ENCODE data around the gene REEP2.
"Not testable (repeated sequence)": the region's sequence is repeated elsewhere in the genome, so short reads cannot be mapped to it uniquely, and the experiment has no call there.

The REEP2 gene, protein sequence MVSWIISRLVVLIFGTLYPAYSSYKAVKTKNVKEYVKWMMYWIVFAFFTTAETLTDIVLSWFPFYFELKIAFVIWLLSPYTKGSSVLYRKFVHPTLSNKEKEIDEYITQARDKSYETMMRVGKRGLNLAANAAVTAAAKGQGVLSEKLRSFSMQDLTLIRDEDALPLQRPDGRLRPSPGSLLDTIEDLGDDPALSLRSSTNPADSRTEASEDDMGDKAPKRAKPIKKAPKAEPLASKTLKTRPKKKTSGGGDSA

DNA sequence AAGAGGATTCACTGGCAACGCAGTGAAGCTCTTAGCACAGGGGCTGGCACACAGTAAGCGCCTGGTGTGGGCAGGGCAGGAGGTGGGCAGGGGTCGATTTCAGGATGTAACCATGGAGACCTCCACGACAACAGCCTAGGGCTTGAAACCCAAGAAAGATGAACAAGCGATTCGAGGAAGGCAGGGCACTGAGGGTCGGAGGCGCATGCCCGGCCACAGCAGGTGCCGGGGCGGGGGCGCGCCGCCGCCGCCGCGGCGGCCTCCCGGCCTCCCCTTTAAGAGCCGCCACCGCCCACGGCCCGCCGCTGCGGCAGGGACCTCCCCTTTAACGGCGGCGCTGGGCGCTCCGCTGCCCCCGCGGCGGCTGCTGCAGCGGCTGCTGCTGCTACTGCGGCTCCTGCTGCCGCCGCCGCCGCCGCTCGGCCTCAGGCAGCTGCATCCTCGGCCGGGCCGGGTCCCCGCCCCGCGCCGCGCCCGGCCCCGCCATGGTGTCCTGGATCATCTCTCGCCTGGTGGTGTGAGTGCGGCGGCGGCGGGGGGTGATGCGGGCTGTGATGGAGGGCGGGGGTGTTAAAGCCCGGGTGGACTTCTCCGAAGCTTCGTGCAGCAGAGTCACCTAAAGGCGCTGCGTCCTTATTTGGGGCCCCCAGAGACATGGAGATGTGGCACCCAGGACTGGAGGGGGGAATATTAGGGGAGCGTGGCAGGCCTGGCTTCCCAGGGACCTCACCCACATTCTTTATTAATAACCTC, at the start of gene REEP2:
REEP2 (plus strand) TSS at position 334 of the 753 bp plus-strand sequence; CDS start at position 486, 152 bp downstream.
- FAIRE-seq = no peak

DNA sequence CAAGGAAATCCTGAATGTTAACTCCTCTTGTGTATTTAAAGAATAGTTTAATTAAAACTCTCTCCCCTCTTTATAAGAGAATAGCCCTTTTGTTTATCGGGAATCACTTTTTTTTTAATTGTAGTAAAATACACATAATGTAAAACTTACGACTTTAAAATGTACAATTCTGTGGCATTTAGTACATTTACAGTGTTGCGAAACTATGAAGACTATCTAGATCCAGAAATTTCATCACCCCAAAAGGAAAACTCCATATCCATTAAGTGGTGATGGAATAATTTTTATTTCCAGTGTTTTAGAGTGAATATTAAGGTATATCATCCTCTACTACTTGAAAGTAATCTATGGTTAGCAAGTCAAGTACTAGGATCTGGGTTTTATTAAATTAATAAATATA, 49.5 kb upstream of the REEP2 start:
- FAIRE-seq = peak; percentile 6

DNA sequence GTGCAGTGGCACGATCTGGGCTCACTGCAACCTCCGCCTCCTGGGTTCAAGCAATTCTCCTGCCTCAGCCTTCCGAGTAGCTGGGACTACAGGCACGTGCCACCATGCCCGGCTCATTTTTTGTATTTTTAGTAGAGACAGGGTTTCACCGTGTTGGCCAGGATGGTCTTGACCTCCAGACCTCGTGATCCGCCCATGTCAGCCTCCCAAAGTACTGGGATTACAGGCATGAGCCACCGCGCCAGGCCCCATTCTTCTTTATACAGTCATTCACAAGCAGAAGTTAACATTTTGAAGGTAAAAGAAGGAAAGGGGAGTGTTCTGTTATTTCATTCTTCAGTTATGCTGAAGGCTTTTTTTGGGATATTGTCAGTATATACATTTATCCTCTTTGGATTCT, 48.9 kb upstream of the REEP2 start:
- FAIRE-seq = not testable (repeated sequence)

DNA sequence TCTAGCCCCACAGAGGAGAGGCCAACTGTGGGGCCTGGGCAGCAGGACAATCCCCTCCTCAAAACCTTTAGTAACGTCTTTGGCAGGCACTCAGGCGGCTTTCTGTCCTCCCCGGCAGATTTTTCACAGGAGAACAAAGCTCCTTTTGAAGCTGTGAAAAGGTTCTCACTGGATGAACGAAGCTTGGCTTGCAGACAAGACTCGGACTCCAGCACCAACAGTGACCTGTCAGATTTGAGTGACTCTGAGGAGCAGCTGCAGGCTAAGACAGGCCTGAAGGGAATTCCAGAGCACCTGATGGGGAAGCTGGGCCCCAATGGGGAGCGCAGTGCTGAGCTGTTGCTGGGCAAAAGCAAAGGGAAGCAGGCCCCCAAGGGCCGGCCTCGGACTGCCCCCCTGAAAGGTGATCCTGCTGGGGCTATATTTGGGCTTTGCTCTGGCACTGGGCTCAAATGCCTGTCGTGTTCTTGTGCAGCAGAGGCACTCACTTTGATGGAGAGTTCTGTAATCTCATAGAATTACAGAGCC, 46.9 kb upstream of the REEP2 start:
- no peak for FAIRE-seq

DNA sequence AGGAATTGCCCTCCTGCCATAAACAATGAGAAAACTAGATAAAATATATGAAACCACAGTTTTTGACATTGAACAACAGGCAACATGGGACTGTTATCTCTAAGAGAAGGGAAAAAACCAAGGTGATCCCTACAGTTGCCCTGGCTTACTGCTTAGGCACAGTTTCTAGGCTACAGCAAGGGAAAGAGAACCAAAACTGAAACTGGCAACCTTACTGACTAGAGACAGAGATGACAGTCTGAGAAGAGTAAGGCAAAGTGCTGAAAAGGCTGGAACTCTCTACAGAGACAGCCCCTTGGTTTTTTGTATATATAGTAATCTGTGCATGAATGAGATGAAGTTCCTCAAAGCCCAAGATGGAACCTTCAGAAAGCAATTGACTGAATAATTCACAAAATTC, 36.2 kb upstream of the REEP2 start:
- no peak for FAIRE-seq

DNA sequence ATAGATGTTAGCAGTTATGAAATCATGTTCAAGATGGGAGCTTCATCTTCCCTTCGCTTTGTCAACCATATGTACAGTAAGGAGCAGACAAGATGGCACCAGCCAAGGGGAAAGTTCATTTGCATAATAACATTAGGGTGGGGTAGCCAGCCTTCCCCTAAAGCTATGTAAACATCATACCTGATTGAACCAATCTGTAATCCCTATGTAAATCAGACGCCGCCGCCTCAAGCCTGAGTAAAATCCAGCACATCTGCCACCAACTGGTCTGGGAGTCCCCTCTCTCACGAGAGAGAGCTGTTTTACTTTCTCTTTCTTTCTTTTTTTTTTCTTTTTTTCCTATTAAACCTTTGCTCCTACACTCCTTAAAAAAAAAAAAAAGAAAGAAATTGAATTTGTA, 30.8 kb upstream of the REEP2 start:
- no peak for FAIRE-seq

DNA sequence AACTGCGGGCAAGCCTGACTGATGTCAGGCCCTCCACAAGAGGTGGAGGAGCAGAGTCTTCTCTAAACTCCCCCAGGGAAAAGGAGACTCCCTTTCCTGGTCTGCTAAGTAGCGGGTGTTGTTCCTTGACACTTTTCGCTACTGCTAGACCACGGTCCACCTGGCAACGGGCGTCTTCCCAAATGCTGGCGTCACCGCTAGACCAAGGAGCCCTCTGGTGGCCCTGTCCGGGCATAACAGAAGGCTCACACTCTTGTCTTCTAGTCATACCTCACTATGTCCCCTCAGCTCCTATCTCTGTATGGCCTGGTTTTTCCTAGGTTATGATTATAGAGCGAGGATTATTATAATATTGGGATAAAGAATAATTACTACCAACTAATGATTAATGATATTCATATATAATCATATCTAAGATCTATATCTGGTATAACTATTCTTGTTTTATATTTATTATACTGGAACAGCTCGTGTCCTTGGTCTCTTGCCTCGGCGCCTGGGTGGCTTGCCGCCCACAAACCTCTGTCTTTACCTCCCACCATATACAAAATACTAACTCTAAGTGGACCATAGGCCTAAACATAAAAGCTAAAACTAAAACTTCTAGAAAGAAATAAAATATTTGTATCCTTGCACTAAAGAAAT, 27.7 kb upstream of the REEP2 start:
- not testable (repeated sequence) for FAIRE-seq

DNA sequence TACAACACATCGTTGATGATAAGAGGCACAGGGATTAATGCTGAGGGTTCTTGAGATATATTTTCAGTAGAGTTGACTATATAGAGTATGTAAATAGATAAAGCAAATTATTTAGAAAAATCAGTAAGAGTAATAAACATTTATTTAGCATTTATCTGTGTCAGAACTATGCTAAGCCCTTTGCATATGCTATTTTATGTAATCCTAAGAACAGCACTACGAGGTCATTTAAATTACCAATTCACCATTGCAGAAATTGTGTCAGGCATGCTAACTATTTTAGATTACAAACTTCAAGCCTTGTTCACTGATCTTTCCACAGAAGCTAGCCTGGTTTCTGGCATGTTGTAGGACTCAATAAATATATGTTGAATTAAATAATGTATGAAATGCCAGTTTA, 20.4 kb upstream of the REEP2 start:
- no peak for FAIRE-seq

DNA sequence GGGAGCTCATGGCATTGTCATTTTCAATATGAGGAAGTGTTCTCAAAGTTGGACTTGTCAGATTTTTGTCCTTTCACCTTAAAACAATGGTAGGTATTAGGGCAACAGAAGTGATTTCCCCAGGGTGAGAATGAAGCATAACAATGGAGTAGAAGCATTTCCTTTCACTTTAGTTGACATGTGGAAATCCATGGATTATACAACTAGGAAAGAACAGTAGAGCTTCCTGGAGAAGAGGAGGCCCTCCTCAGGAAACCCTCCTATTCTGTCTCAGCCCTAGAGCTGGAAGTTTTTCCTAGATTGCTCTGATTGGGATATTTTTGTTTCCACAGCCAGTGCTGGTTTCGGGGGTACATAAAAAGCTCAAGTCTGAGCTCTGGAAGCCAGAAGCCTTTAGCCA, 13.8 kb upstream of the REEP2 start:
- no peak for FAIRE-seq

DNA sequence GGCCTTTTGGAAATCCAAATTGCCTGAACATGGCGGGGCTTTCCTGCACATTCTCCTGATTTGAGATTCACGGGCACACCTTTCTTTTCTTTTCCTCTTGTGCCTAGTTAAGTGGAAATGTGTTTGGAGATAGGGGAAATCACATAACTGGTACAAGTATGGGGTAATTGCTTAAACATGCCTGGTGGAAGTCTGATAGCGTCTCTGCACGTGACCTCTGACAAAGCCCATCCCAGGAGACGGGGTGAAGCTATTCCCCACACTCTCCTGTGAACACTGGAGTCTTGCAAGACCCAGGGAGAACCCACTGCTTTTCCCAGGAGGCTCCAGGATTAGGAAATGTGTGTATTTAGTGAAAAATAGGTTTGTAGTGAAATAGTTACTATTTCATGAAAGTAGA, 2.9 kb upstream of the REEP2 start:
- FAIRE-seq = no peak

DNA sequence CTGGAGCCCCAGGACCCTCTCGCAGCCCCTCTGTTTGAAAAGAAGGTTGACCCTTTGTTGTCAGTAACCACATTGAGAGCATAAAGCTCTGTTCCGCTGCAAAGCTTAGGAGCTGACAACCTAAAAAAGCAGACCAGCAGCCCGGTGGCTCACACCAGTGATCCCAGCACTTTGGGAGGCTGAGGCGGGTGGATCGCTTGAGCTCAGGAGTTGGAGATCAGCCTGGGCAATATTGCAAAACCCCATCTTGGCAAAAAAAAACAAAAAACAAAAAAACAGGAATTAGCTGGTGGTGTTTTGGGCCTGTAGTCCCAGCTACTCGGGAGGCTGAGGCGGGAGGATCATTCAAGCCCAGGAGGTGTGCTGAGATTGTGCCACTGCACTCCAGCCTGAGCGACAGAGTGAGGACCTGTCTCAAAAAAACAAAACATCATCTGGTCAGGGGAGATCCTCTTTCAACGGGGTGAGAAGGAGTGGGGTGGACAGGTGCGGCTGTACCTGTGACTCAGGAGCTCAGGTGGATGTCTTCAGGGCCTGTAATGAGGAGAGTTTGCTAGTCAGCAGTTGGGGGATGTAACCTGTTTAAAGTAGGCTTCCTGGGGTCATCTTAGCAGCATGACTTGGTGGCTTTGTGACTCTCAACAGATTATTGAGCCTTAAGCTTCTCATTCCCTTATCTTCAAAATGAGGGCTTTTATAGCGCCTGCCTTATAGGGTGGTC, 694 bp upstream of the REEP2 start:
- no peak for FAIRE-seq

DNA sequence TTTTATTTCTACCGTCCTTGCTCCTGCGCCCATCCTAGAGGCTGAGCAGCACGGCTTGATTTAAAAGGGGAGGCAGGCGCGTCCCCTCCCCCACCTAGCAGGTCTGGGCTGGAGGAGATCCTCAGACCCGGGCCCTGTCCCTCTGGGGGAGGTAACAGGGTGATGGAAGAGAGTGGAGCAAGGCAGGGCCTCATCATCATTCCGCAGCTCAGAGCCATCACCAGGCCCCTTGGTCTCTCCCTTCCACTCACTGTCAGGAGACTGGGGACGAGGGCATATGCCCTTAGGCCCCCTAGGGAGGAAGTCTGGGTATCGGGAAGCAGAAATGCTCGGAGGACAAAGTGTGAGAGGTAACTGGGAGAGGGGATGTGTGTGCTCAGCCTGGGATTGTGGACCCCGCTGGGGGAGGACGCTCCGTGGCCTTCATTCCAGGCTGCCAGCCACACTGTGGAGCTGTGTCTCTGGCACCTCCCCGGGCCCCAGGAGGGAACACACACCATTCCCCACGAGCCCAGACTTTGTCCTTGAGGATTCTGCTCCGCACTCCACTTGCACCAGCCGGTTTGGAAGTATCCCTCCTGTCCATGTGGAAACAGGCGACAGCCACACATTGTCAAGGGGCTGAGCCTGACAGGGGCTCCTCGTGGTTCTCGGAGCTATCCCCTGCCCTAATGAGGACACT, 761 bp downstream of the REEP2 start:
- FAIRE-seq = no peak

DNA sequence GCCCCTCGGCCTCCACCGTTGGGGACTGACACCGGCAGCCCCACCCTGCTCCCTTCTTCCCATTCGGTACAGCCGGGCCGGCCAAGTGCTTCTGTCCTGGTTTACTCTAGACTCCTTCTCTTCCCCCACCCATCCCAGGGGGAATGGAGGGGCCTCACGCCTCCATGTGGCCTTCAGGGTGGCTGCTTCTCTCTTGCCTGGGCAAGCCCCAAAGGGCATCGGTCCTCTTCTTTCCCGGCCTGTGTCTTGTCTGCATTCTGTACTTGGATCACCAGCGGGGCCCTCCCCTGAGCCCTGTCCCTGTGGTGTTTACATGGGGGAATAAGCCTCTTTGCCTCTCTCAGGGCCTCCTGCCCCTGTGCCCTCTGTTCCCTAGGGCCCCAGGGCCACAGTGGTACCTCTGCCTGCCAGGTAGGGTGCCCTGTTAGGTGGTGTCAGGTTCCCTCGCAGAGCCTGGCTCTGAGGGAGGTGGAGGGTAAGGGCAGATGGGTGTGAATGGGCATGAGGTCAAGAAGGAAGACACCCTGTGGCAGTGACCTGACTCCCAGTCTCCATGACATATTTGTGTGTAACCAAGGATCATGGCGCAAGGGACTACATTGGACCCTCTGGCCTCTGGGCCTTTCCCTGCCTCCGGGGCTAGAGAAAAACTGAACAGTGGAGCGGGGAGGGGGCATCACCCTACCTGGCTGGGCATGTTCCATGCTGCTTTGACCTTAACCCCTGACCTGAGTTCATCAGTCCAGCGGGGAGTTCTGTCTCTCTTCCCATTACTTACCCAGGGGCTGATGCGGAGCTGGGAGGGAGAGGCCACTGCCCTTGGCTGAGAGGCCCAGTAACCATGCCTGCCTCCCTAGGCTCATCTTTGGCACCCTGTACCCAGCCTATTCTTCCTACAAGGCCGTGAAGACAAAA, 1.6 kb downstream of the REEP2 start:
- no peak for FAIRE-seq

DNA sequence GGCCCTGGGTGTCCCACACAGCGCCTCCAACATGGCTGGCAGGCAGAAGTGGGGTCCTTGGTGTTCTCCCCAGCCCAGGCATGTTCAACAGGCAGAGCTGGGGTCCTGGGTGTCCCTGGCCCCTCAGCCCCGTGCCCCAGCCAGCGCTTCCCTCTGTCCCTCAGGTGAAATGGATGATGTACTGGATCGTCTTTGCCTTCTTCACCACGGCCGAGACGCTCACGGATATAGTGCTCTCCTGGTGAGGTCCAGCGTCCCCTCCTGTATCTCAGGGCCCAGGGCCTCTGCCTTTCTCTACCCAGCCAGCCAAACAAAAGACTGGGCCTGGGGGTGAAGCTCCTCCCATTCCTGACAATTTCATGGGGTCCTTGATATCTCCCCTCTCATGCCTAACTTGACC, 2.4 kb downstream of the REEP2 start:
- no peak for FAIRE-seq

DNA sequence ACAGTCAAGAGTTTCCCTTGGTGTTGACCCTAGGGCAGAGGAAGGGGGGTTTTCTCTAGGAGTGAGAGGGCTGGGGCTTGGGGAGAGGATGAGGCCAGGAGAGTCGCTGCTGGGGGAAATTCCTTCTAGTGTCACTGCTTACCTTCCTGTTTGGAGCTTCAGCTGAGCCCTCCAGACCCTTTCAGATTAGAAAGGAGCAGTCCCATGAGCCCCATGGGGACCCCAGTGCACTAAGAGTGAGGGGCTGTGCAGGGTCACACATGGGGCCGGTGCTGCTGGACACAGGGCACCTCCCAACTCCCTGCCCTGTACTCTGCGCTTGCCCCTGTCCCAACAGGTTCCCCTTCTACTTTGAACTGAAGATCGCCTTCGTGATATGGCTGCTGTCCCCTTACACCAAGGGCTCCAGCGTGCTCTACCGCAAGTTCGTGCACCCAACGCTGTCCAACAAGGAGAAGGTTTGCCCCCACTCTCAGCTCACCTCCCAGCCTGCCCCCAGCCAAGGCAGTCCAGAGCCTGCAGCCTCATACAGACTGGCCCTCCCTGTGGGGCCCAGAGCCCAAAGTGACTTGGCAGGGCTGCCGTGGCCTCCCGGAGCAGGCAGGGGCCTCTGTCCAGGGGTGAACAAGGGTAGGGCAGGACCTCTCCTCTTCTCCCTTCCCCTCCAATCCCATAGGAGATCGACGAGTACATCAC, 5.4 kb downstream of the REEP2 start:
- no peak for FAIRE-seq

DNA sequence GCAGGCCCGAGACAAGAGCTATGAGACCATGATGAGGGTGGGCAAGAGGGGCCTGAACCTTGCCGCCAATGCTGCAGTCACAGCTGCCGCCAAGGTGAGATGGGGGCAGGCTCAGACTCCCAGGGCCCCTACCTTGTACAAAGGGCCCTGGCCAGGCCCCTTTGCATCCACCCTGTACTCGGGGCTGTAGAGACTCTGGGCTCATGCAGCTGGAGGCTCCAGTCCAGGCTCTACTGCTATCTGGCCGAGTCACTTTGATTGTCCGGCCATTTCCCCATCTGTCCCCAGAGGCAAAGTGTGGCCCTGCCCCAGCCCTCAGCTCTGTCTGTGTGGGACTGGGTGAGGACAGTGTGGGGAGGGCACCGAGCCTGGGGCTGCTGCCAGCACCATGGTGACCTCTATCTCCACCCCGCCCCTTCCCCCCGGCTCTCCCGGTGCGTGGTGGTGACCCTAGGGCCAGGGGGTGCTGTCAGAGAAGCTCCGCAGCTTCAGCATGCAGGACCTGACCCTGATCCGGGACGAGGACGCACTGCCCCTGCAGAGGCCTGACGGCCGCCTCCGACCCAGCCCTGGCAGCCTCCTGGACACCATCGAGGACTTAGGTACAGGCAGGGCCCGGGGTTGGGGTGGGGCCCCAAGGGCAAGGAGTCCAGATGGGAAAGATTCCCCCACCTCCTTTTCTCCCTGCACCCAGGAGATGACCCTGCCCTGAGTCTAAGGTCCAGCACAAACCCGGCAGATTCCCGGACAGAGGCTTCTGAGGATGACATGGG, 6.1 kb downstream of the REEP2 start:
- no peak for FAIRE-seq

DNA sequence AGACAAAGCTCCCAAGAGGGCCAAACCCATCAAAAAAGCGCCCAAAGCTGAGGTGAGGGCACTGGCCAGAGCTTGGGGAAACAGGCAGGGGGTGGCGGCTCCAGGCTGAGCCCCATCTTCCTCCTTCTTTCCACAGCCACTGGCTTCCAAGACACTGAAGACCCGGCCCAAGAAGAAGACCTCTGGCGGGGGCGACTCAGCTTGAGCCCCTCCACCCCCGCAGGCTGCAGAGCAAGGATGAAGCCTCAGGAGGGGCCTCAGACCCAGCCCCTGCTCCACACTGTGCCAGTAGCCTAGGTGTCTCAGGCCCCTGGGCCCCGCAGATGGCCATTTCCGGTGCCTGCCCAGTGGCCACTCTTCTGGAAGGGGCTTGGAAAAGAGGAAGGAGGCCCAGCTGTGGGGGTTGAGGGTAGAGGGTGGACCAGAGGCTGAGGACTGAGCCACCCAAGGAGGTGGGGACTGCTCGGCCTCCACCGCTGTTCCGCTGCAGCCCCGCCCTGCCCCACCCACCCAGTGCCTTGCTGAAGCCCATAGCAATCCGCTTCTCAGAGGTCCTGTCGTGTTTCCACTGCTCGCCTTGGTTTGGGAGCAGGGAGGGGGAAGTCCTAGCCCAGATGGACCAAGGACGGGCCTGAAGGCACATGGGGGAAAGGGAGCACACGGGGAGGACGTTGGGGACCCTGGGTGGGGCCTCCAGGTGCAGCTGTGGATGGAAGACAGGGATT, 6.9 kb downstream of the REEP2 start:
- no peak for FAIRE-seq

DNA sequence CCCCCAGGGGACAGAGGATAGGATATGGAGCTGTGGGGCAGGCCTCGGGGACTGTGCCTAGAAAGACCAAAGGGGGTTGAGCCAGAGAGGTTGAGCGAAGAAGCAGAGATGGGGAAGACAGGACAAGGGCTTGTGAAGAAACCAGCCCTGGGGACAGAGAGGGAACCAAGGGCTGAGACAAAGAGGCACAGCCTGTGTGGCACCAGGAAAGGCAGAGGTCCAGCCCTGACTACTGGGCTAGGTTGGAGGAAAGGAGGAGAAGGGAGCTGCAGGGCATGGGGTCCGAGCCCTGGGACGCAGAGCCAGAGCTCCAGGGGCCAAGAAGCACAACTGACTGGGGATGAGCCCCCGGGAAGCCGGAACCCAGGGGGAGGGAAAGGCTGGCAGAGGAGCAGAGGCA, 9.2 kb downstream of the REEP2 start:
- FAIRE-seq = no peak
